HepG2 (cell line): ENCODE data around the gene RBBP8NL. TPM values are rescaled to one million over a fixed set of nuclear protein-coding genes. Genes with fewer than 3 reads are reported as not detected.

ENCODE experiments used
- AGO2 ChIP-seq: fragments of 200-400 bp; formaldehyde crosslinking; optimal IDR thresholded peaks from 2 replicates; pipeline ENCODE3; 2017; ENCODE audit warnings: mild to moderate bottlenecking, low read depth, low read length, moderate library complexity
- HES4 ChIP-seq: sonication (generic); formaldehyde crosslinking; IDR thresholded peaks from 2 replicates; pipeline ENCODE4 v1.9.0; 2021; ENCODE audit warnings: mild to moderate bottlenecking, missing genetic modification reagents, borderline replicate concordance
- HIVEP1 ChIP-seq: sonication (generic); formaldehyde crosslinking; IDR thresholded peaks from 2 replicates; pipeline ENCODE4 v1.4.0; 2020; ENCODE audit warnings: mild to moderate bottlenecking, missing genetic modification reagents
- HOXA3 ChIP-seq: sonication (generic); formaldehyde crosslinking; IDR thresholded peaks from 2 replicates; pipeline ENCODE4 v1.5.0; 2020; ENCODE audit warnings: missing genetic modification reagents
- MYNN ChIP-seq: sonication (generic); formaldehyde crosslinking; IDR thresholded peaks from 2 replicates; pipeline ENCODE4 v1.4.0; 2020; ENCODE audit warnings: mild to moderate bottlenecking, low read depth, missing genetic modification reagents
- RBM22 ChIP-seq: fragments of 200-400 bp; formaldehyde crosslinking; optimal IDR thresholded peaks from 2 replicates; pipeline ENCODE3; 2017; ENCODE audit warnings: mild to moderate bottlenecking, low read length, moderate library complexity
- RXRA ChIP-seq: sonication (generic); formaldehyde crosslinking; IDR thresholded peaks from 2 replicates; pipeline ENCODE4 v1.5.1; 2020; ENCODE audit warnings: missing genetic modification reagents
- SETDB1 ChIP-seq: sonication (generic); formaldehyde crosslinking; IDR thresholded peaks from 2 replicates; pipeline ENCODE4 v1.5.1; 2020; ENCODE audit warnings: missing genetic modification reagents, mild to moderate bottlenecking, borderline replicate concordance
- SRF ChIP-seq: IDR thresholded peaks from 2 replicates; pipeline ENCODE4 v1.6.1; 2011; ENCODE audit warnings: mild to moderate bottlenecking, low read depth, low read length, moderate library complexity
- ZFP90 ChIP-seq: sonication (generic); formaldehyde crosslinking; IDR thresholded peaks from 2 replicates; pipeline ENCODE4 v1.8.0; 2022; ENCODE audit warnings: missing genetic modification reagents, mild to moderate bottlenecking, inconsistent platforms, borderline replicate concordance
- ZNF207 ChIP-seq: fragments of 450-650 bp; IDR thresholded peaks from 2 replicates; pipeline ENCODE4 v1.6.1; 2016; ENCODE audit warnings: antibody characterized with exemption, borderline replicate concordance
- ZNF260 ChIP-seq: sonication (generic); formaldehyde crosslinking; IDR thresholded peaks from 2 replicates; pipeline ENCODE4 v1.4.0; 2020; ENCODE audit warnings: missing genetic modification reagents, low read depth, mild to moderate bottlenecking, borderline replicate concordance
- ZNF280B ChIP-seq: sonication (generic); formaldehyde crosslinking; IDR thresholded peaks from 2 replicates; pipeline ENCODE4 v1.5.0; 2020; ENCODE audit warnings: missing genetic modification reagents, mild to moderate bottlenecking, borderline replicate concordance
- ZNF605 ChIP-seq: sonication (generic); formaldehyde crosslinking; IDR thresholded peaks from 2 replicates; pipeline ENCODE4 v1.8.0; 2022; ENCODE audit warnings: mild to moderate bottlenecking, missing genetic modification reagents
- ZNF792 ChIP-seq: IDR thresholded peaks from 2 replicates; pipeline ENCODE4 v1.6.1; 2016
- ZNF83 ChIP-seq: sonication (generic); formaldehyde crosslinking; IDR thresholded peaks from 2 replicates; pipeline ENCODE4 v1.4.0; 2020; ENCODE audit warnings: missing genetic modification reagents, mild to moderate bottlenecking, borderline replicate concordance
- polyA plus RNA-seq, 8 experiments: library from polyadenylated mRNA; depleted of rRNA in 3 of 8; stranded (reverse) in 7 of 8; unstranded in 1 of 8; fragments of >200 nt; fragmentation: Illumina TruSeq in 4 of 8; extraction: Trizol in 4 of 8; gene quantifications; 2 replicates each; pipeline versions ENCODE4 v1.2.1 to v1.2.3, GENCODE V29; 2011 to 2016; ENCODE audit warnings: low read depth in 4 of 8, missing spikeins in 1 of 8, mixed read lengths in 1 of 8; ENCODE audit not compliant: insufficient read depth in 1 of 8
- total RNA-seq, 5 experiments: library from RNA; depleted of rRNA; stranded (reverse); fragments of >200 nt; fragmentation: Illumina TruSeq; extraction: Trizol; gene quantifications; 2 replicates each; pipeline ENCODE4 v1.2.3, GENCODE V29; 2016; ENCODE audit warnings: low read depth in 1 of 5
- TF ChIP-seq, protein P1 (sequence below): sonication (generic); formaldehyde crosslinking; IDR thresholded peaks from 2 replicates; pipeline ENCODE4 v1.8.1; 2023; ENCODE audit warnings: mild to moderate bottlenecking, inconsistent platforms, moderate library complexity, missing genetic modification reagents, borderline replicate concordance
- TF ChIP-seq, protein P2 (sequence below): sonication (generic); formaldehyde crosslinking; IDR thresholded peaks from 2 replicates; pipeline ENCODE4 v1.8.1; 2023; ENCODE audit warnings: missing genetic modification reagents, mild to moderate bottlenecking, borderline replicate concordance
- TF ChIP-seq, protein P3 (sequence below): sonication (generic); formaldehyde crosslinking; IDR thresholded peaks from 2 replicates; pipeline ENCODE4 v1.5.1; 2020; ENCODE audit warnings: mild to moderate bottlenecking, missing genetic modification reagents, moderate library complexity
- TF ChIP-seq, protein P4 (sequence below): sonication (generic); formaldehyde crosslinking; IDR thresholded peaks from 2 replicates; pipeline ENCODE4 v1.5.0; 2020; ENCODE audit warnings: mild to moderate bottlenecking, missing genetic modification reagents, borderline replicate concordance

The RBBP8NL gene
- total and polyA plus RNA-seq, 2 of the 13 experiments (the other 11 are each of a cell fraction or from before 2014, with no cell fraction given) = 0.69 to 0.86 TPM

DNA sequence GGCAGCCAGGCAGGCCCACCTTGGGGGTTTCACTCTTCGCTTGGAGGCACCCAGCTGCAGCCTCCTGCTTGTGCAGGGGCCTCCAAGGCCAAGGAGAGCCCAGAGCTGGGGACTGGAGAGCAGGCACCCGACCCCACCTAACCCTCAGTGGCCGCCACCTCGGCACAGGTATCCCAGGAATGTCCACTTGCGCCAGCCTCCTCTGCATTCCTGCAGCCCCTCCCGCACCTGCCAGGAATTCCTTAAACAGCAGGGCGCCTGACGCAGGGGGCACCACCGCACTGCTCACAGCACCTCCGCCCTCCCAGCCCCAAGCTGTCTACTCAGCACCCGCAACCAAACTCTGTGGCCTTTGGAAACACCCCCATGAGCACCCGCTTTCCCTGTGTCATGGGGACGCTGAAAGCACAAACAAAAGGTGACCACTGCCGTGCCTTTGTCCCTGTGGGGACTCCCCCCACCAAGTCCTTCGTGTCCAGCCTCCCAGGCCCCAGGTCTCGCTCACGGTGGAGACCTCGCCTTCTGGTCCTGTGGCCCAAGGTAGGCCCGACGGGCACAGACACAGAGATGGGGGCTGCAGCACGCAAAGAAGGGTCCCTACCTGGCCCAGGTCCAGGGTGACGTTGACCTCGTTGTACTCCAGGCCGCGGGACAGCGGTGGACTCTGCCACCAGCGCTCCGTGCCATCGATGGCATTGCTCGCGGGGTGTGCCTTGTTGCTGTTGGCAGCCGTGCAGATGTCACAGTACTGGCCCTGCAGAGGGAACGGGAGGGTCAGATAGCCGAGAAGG is 65.3 kb downstream of the RBBP8NL start (continued):
- TF ChIP-seq, protein P1, sequence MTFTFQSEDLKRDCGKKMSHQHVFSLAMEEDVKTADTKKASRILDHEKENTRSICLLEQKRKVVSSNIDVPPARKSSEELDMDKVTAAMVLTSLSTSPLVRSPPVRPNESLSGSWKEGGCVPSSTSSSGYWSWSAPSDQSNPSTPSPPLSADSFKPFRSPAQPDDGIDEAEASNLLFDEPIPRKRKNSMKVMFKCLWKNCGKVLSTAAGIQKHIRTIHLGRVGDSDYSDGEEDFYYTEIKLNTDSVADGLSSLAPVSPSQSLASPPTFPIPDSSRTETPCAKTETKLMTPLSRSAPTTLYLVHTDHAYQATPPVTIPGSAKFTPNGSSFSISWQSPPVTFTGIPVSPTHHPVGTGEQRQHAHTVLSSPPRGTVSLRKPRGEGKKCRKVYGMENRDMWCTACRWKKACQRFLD (CRISPR knock-in tag) = no peak
- TF ChIP-seq HIVEP1 (CRISPR knock-in tag) (peak; percentile 24; the same call in 1 of the 2 replicates), HOXA3 (CRISPR knock-in tag) (peak; percentile 31; the same call in 1 of the 2 replicates), HES4 (CRISPR knock-in tag) (no peak), ZFP90 (no peak), SETDB1 (CRISPR knock-in tag) (no peak), RXRA (peak; percentile 53; the same call in 1 of the 2 replicates), AGO2 (peak; percentile 86), ZNF605 (CRISPR knock-in tag) (no peak), ZNF83 (CRISPR knock-in tag) (no peak), SRF (no peak), RBM22 (no peak), ZNF207 (no peak), ZNF260 (CRISPR knock-in tag) (no peak), ZNF792 (CRISPR knock-in tag) (0 out of 2 replicates have a peak, but pooled peaks have one; percentile 27), MYNN (CRISPR knock-in tag) (no peak), ZNF280B (CRISPR knock-in tag) (no peak)
- TF ChIP-seq, protein P2, sequence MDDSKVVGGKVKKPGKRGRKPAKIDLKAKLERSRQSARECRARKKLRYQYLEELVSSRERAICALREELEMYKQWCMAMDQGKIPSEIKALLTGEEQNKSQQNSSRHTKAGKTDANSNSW = no peak
- TF ChIP-seq, protein P3, sequence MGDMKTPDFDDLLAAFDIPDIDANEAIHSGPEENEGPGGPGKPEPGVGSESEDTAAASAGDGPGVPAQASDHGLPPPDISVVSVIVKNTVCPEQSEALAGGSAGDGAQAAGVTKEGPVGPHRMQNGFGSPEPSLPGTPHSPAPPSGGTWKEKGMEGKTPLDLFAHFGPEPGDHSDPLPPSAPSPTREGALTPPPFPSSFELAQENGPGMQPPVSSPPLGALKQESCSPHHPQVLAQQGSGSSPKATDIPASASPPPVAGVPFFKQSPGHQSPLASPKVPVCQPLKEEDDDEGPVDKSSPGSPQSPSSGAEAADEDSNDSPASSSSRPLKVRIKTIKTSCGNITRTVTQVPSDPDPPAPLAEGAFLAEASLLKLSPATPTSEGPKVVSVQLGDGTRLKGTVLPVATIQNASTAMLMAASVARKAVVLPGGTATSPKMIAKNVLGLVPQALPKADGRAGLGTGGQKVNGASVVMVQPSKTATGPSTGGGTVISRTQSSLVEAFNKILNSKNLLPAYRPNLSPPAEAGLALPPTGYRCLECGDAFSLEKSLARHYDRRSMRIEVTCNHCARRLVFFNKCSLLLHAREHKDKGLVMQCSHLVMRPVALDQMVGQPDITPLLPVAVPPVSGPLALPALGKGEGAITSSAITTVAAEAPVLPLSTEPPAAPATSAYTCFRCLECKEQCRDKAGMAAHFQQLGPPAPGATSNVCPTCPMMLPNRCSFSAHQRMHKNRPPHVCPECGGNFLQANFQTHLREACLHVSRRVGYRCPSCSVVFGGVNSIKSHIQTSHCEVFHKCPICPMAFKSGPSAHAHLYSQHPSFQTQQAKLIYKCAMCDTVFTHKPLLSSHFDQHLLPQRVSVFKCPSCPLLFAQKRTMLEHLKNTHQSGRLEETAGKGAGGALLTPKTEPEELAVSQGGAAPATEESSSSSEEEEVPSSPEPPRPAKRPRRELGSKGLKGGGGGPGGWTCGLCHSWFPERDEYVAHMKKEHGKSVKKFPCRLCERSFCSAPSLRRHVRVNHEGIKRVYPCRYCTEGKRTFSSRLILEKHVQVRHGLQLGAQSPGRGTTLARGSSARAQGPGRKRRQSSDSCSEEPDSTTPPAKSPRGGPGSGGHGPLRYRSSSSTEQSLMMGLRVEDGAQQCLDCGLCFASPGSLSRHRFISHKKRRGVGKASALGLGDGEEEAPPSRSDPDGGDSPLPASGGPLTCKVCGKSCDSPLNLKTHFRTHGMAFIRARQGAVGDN (CRISPR knock-in tag) = 0 out of 2 replicates have a peak, but pooled peaks have one; percentile 22
- TF ChIP-seq, protein P4, sequence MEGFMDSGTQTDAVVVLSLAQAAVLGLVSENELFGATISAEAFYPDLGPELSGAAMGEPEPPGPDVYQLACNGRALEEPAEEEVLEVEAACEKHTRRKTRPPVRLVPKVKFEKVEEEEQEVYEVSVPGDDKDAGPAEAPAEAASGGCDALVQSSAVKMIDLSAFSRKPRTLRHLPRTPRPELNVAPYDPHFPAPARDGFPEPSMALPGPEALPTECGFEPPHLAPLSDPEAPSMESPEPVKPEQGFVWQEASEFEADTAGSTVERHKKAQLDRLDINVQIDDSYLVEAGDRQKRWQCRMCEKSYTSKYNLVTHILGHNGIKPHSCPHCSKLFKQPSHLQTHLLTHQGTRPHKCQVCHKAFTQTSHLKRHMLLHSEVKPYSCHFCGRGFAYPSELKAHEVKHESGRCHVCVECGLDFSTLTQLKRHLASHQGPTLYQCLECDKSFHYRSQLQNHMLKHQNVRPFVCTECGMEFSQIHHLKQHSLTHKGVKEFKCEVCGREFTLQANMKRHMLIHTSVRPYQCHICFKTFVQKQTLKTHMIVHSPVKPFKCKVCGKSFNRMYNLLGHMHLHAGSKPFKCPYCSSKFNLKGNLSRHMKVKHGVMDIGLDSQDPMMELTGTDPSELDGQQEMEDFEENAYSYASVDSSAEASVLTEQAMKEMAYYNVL (CRISPR knock-in tag) = no peak
